Heart right ventricle (tissue), 16 donors: Measurements from ENCODE around the gene CABCOCO1. TPM values are rescaled to one million over a fixed set of nuclear protein-coding genes. Genes with fewer than 3 reads are reported as not detected.

Experiments
- ATAC-seq, 8 donors: fragments of 200-7000 bp; cut with Tn5 transposase; one replicate each; pipeline ENCODE4 v1.9.1; 2020; ENCODE audit warnings: mild to moderate bottlenecking in 8 of 8, moderate library complexity in 8 of 8, moderate number of reproducible peaks in 1 of 8
- DNase-seq, 2 donors: peaks; one replicate each; pipeline ENCODE4 v3.0.0-alpha.2; 2020
- H3K27ac ChIP-seq, 10 donors: fragments of 200-600 bp; sonication (generic) in 2 of 10; one replicate each; pipeline versions ENCODE4 v1.5.0 to v1.8.0; 2020 to 2022; ENCODE audit warnings: mild to moderate bottlenecking in 3 of 10
- H3K27me3 ChIP-seq, 7 donors: fragments of 200-600 bp; one replicate each; pipeline ENCODE4 v1.8.0; 2021 to 2022; ENCODE audit warnings: mild to moderate bottlenecking in 2 of 7
- H3K36me3 ChIP-seq, 9 donors: fragments of 200-600 bp; sonication (generic) in 1 of 9; one replicate each; pipeline versions ENCODE4 v1.5.0 to v1.8.0; 2020 to 2022; ENCODE audit warnings: mild to moderate bottlenecking in 2 of 9
- H3K4me1 ChIP-seq, 9 donors: fragments of 200-600 bp; sonication (generic) in 1 of 9; one replicate each; pipeline versions ENCODE4 v1.5.0 to v1.8.0; 2020 to 2022; ENCODE audit warnings: mild to moderate bottlenecking in 4 of 9
- H3K4me3 ChIP-seq, 10 donors: fragments of 200-600 bp; sonication (generic) in 2 of 10; one replicate each; pipeline versions ENCODE4 v1.5.0 to v1.8.0; 2020 to 2022; ENCODE audit warnings: mild to moderate bottlenecking in 7 of 10, moderate library complexity in 2 of 10
- H3K9me3 ChIP-seq, 11 donors: fragments of 200-600 bp in 10 of 11; sonication (generic) in 2 of 11; one replicate each; pipeline versions ENCODE4 v1.5.0 to v1.8.0; 2013 to 2022; ENCODE audit warnings: mild to moderate bottlenecking in 2 of 11, control low read depth in 1 of 11, moderate library complexity in 1 of 11
- WGBS, 2 donors: extraction: QIAGEN DNeasy Blood & Tissue Kit; methylation state at CpG; one replicate each; pipeline ENCODE4 v1.1.7; 2013; ENCODE audit warnings: inconsistent platforms in 1 of 2; 5-methylcytosine and 5-hydroxymethylcytosine counted together
- intact Hi-C, 10 donors: fragments of 100-400 bp; cut with DNase I; formaldehyde crosslinking; loops; one replicate each; pipeline versions ENCODE4 v1.11.1 to v1.14.2; 2022
- polyA plus RNA-seq, 2 donors: library from polyadenylated mRNA; stranded (reverse); fragments of 200-250 nt; gene quantifications; one replicate each; pipeline ENCODE4 v1.2.3, GENCODE V29; 2013
- total RNA-seq, 10 donors: library from RNA; stranded (reverse); fragmentation: NEBNext Ultra II Directional in 3 of 10; extraction: Animal tissue kit (Norgen Biotek cat#: 25700) in 3 of 10; gene quantifications; one replicate each; pipeline versions ENCODE4 v1.2.1 to v1.2.4, GENCODE V29; 2021 to 2023
- TF ChIP-seq, protein P1 (sequence below), 9 donors: fragments of 200-600 bp; sonication (generic) in 2 of 9; IDR thresholded peaks; one replicate each; pipeline versions ENCODE4 v1.5.0 to v1.8.0; 2021 to 2022; ENCODE audit warnings: antibody characterized with exemption in 9 of 9, mild to moderate bottlenecking in 5 of 9, moderate library complexity in 1 of 9
- donor health status: Arrhythmogenic right ventricular cardiomyopathy.
- donor health status: ischemic (EF 13 %, LVEDD 7.1; RV severe dilation, severe dysfunction).
- donor health status: healthy with polysubstance abuse.
- donor health status: DM: no; HTN: yes; CAD: no.
- donor health status: DM: no; HTN: no; CAD: no.
- donor health status: ischemic (EF 25% LVEDD 6.9; RV normal size, moderate dysfunction).
- donor health status: ischemic (EF 25% LVEDD 5.7; RV mildly dilated, moderate dysfunction).
- donor health status: healthy.
- donor health status: DM: yes; HTN: yes; CAD: no.
- donor health status: Ischemic cardiomyopathy.
- donor health status: ischemic (EF 35%, LVEDD 5.7; RV mildly dilated, moderate dysfunction).
- donor health status: nonischemic (EF 11% LVEDD 7.7; RV severe dilation, severe dysfunction).
- donor health status: DM: yes; HTN: yes; CAD: no.
- donor health status: PGD.
- donor health status: ischemic (EF 29% LVEDD 5.4; RV normal size, mild dysfunction).
- donor health status: nonischemic (EF 23%, LVEDD 6.1; RV moderate dilation, normal function).

CABCOCO1 gene
- total and polyA plus RNA-seq, 12 donors, result 0.03 to 0.15 TPM; not detected in 10

DNA sequence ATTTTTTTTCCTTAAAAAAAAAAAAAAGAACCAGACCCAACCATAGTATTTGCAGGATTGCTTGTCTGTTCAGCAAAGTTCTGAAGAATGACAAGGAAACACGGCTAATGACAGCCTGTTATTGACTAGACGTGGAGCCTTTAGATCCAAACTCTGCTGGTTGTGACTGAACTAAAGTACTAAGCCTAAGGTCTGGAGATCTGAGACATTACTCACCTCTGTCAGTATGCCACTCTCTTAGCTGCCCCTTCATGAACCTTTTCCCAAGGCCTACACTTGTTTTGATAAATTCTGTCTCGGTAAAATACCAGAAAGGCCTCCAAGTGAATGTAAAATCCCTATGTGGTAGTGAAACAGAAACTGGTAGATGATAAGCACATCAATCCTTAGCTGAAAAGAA lies 101.0 kb downstream of the CABCOCO1 start:
- Histone ChIP-seq H3K36me3 (no peaks in the 10 kb centered on the region), H3K4me1 (no peaks in the 10 kb centered on the region), H3K4me3 (no peak overlapping the region), H3K27ac (no peak overlapping the region), H3K9me3 (no peaks in the 10 kb centered on the region), H3K27me3 (no peaks in the 10 kb centered on the region)
- no peak for ATAC-seq
- TF ChIP-seq, protein P1, sequence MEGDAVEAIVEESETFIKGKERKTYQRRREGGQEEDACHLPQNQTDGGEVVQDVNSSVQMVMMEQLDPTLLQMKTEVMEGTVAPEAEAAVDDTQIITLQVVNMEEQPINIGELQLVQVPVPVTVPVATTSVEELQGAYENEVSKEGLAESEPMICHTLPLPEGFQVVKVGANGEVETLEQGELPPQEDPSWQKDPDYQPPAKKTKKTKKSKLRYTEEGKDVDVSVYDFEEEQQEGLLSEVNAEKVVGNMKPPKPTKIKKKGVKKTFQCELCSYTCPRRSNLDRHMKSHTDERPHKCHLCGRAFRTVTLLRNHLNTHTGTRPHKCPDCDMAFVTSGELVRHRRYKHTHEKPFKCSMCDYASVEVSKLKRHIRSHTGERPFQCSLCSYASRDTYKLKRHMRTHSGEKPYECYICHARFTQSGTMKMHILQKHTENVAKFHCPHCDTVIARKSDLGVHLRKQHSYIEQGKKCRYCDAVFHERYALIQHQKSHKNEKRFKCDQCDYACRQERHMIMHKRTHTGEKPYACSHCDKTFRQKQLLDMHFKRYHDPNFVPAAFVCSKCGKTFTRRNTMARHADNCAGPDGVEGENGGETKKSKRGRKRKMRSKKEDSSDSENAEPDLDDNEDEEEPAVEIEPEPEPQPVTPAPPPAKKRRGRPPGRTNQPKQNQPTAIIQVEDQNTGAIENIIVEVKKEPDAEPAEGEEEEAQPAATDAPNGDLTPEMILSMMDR (IDR thresholded peaks at IDR 0.05), result no peak
- no peak for DNase-seq
- intact Hi-C loops, result no loop called here
- 90 to 94% methylated on average over 3 of the region's 3 CpGs for WGBS, 2 donors

- TF ChIP-seq, protein P1 (IDR thresholded peaks at IDR 0.05), result no peak
- DNase-seq (no peak), ATAC-seq (no peak)
- no peaks in the 10 kb centered on the region for H3K36me3 ChIP-seq
- H3K4me1 ChIP-seq, result no peaks in the 10 kb centered on the region
- H3K27ac ChIP-seq, result no peak overlapping the region
- intact Hi-C loops, result no loop called here
- no peaks in the 10 kb centered on the region for H3K27me3 ChIP-seq
- H3K9me3 ChIP-seq, result no peaks in the 10 kb centered on the region
- WGBS, 2 donors, result 84 to 87% methylated on average over 5 of the region's 5 CpGs
- no peak overlapping the region for H3K4me3 ChIP-seq
These were observed 101.8 kb downstream of the CABCOCO1 start for GRCh38 chr10:61764486-61764885.

- DNase-seq, result no peak
- no peaks in the 10 kb centered on the region for H3K36me3 ChIP-seq
- no peaks in the 10 kb centered on the region for H3K9me3 ChIP-seq
- H3K27me3 ChIP-seq, result no peaks in the 10 kb centered on the region
- WGBS, 2 donors, result 62 to 67% methylated on average over 9 of the region's 9 CpGs
- ATAC-seq, result no peak
- no peak overlapping the region for H3K4me3 ChIP-seq
- H3K4me1 ChIP-seq, result no peaks in the 10 kb centered on the region
- intact Hi-C loops, result no loop called here
- H3K27ac ChIP-seq, result no peak overlapping the region
- TF ChIP-seq, protein P1 (IDR thresholded peaks at IDR 0.05), result no peak
These were observed 102.7 kb downstream of the CABCOCO1 start for GRCh38 chr10:61765176-61766087.

- Histone ChIP-seq H3K4me1 (no peaks in the 10 kb centered on the region), H3K36me3 (no peaks in the 10 kb centered on the region), H3K4me3 (no peak overlapping the region), H3K9me3 (no peaks in the 10 kb centered on the region), H3K27ac (no peak overlapping the region), H3K27me3 (no peaks in the 10 kb centered on the region)
- intact Hi-C loops, result no loop called here
- TF ChIP-seq, protein P1 (IDR thresholded peaks at IDR 0.05), result no peak
- DNase-seq (no peak), ATAC-seq (no peak)
- 4 to 6% methylated on average over 1 of the region's 1 CpG for WGBS, 2 donors
These were observed 104.2 kb downstream of the CABCOCO1 start for GRCh38 chr10:61766927-61767326.
